ENCODE measurements around the gene COQ8A.

COQ8A gene

DNA sequence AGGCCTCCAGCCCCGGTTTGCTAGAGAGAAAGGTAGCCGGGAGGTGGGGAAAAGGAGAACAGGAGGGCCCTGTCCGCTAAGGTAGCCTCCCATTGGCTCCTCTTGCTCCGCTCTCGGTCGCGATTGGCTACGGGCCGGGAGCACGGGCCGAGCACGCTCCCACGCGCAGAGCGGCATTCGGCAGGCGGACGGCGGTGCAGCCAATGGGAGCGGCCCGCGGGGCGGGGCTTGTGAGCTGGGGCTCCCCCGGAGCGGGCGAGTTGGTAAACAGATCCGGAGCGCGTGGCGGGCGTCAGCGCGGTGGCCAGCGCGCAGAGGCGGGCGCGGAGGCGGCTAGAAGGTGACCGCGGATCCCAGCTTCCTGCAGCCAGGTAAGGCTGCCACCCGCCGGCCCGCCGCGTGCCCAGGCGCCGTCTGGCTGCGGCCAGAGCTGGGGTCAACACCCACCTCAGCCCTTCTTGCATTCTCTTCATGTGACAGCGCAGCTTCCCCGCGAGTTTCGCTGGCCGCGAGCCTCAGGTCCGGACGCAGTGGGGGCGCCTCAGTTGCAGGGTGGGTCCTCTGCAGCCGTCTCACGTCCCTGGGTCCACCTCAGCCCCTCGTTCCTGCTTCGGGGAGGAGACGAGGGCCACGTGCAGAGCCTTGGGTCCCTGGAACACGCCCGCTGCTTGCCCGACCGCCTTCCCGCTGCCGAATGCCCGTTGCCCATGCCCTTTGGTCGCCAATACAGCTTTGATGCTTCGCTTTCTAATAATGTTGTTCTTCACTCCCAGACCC, at the start of gene COQ8A:
COQ8A (plus strand) TSS at position 266 of the 777 bp plus-strand sequence. CDS start 21,092 bp downstream, outside the sequence.
- peak; percentile 99 for DNase-seq (ENCODE audit: low spot score)

DNA sequence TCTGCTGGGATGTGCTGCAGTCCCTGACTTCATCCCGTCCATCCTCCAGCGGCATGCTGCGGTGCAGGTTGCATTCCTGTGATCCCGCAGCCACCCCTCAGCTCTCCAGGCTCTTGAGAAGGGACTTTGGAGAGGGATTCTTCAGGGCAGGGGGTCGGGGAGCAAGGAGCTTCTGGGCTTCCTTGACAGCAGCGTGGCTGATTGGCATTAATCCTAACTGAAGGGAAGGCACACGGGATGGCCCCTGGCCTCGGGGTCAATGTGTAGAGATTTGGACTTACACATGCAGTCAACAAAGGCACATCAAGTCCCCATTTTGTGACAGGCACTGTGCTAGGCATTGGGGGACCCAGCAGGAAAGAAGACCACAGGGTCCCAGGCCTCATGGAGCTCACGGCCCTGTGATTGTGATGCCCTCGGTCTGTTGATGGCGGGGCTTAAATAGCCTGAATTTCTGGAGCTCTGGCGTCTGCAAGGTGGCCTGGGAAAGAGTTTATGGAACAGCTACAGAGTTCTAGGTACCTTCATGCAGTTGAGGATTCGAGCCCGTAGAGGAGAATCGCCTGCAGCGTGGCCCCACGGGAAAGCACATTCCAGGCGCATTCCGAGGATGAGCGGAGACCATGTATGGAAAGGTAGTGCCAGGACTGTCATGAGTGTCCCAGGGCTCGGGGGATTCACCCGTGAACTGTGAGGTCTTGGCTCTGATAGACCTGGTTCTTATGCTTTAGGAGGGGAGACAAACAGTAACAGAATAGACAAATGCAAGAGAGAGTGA, 49.6 kb upstream of the COQ8A start:
- no peak for DNase-seq (ENCODE audit: low spot score)

DNA sequence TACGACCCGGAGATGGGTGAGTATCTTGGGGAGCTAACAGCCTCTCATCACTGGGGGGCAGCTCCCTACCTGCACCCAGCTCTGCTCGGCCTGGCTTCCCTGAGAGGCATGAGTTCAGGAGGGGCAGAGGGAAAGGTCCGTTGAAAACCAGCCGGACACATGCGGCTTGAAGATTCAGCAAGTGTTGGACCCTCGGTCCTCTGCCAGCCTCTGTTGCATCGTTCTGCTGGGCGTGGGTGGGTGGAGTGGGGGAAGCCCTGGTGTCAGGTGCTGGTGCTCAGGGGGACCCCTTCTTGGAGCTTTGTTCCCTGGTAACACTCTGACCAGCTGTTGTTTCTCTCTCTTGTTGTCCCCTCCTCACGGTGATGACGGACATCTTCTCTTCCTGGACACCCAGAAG, 48.7 kb upstream of the COQ8A start:
- DNase-seq (ENCODE audit: low spot score) = no peak

DNA sequence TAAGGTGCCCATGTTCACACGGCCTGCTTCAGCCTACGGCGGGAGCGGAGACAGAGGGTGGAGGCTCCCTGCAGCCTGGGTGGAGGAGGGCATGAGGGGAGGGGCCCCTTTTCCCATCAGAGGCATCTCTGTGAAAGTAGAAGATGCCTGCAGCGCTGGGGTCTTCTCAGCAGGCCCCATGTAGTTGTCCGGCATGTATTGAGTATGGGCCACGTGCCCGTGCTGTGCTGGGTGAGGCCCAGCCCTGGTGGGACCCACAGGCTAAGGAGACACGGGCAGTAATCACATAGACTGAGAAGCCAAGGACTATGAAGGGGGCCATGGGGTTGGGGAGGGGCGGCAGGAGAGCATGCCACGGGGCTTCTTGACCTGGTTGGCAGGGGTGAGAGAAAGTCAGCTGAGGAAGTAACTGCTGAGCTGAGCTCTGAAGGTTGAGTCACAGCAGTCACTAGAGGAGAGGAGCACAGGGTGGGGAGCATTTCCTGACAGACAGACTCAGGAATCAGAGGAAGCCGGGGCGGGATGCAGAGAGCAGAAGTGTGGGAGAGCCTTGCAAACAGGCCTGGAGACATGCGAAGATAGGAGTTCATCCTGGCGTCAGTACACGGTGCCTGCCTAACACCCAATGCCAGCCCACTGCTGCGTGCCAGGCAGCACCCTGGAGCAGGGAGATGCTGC, 48.1 kb upstream of the COQ8A start:
- DNase-seq (ENCODE audit: low spot score) = no peak

DNA sequence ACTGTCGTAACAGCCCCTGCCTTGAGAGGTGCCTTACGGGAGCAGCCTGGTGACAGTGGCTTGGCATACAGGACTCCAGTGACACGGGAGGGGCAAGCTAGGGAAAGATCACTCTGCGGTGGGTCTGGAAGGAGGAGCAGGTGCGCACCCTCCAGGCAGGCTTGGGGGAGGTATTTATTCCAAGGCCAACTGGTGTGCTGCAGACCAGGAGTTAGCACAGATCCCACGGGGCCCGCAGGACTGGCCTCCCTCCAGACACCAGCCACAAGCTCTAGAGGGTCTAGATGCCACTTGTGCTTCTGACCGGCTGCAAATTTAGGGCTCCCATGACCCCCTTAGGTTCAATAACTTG, 47.6 kb upstream of the COQ8A start:
- DNase-seq (ENCODE audit: low spot score) = no peak

DNA sequence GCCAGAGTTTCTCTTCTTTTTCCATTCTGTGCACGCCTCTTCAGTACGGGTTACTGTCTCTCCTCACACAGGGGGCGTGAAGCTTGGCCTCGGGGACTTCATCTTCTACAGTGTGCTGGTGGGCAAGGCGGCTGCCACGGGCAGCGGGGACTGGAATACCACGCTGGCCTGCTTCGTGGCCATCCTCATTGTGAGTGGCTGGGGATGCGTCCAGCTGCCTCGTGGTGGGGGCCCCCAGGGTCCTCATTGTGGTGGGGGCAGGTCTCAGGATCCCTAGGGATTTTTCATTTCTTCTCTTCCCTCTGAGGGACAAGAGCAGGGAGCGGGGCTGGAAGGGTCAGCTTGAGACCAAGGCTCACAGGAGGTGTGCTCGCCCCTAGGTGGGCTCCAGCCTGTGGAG, 46.2 kb upstream of the COQ8A start:
- DNase-seq (ENCODE audit: low spot score) = no peak

DNA sequence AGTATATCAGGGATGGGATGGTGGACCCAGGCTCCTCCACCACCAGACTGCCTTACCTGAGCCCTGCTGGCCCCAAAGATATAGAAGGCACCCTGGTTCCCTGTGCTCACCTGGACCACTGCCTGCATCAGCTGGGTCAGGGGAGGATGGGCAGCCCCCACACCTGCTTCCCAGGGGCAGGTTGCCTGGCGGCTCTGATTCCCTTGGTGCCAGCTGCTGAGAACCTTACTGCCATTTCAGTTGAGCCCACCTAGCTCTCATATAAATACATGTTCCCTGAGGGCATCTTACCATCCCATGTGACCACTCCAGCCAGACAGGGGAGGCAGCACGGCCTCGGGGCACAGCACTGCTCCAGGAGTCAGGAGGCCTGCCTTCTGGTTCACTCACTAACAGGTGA, 45.3 kb upstream of the COQ8A start:
- DNase-seq (ENCODE audit: low spot score) = no peak

DNA sequence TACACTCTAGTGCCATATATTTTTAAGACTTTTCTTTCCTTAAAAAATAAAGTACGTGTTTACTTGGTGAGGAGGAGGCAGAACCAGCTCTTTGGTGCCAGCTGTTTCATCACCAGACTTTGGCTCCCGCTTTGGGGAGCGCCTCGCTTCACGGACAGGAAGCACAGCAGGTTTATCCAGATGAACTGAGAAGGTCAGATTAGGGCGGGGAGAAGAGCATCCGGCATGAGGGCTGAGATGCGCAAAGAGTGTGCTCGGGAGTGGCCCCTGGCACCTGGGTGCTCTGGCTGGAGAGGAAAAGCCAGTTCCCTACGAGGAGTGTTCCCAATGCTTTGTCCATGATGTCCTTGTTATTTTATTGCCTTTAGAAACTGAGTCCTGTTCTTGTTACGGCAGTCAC, 44.5 kb upstream of the COQ8A start:
- DNase-seq (ENCODE audit: low spot score) = no peak

DNA sequence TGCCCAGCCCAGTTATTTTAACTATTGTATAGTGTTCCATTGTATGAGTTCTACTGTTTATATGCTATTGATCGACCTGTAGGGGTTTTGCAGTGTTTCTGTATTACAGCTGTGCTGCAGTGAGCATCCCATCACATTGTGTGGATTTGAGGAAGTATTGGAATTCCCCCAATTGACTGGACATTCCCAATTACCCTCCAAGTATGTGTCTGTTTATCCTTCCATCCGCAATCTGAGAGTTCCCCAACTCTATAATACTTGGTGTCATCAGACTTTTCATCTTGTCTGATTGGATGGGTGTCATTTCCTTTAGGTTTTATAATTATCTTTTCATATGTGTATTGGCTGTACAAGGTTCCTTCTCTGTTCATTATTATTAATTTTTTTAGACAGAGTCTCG, 41.8 kb upstream of the COQ8A start:
- DNase-seq (ENCODE audit: low spot score) = no peak

DNA sequence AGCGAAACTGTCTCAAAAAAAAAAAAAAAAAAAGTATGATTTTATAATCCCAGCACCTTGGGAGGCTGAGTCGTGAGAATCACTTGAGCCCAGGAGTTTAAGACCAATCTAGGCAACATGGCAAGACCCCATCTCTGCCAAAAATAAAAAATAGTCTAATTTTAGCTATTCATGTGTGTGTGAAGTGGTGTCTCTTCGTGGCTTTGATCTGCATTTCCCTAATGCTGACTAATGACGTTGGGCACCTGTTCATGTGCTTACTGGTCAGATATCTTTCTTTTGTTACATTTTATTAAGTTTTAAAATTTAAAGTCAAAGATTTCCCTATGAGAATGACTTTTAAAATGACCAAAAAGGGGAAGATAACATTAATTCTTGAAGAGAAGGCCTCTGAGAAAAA, 38.7 kb upstream of the COQ8A start:
- DNase-seq (ENCODE audit: low spot score) = no peak

DNA sequence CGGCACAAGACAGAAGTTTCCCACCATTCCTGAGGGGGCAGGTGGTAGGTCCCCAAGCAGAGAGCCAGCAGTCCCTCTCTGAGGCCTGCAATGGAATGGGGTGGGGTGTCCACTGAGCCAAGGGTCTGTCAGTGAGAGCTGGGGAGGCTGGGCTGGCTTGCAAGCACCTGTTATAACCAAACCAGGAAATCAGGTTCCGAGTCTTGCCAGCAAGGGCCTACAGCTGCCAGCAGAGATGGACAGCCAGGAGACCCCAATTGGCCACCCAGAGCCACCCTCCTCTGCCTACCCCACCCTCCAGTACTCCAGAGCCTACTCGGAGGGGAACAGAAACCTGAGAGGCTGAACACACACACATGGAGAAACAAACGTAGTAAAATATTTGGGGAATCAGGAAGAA, 37.5 kb upstream of the COQ8A start:
- no peak for DNase-seq (ENCODE audit: low spot score)

DNA sequence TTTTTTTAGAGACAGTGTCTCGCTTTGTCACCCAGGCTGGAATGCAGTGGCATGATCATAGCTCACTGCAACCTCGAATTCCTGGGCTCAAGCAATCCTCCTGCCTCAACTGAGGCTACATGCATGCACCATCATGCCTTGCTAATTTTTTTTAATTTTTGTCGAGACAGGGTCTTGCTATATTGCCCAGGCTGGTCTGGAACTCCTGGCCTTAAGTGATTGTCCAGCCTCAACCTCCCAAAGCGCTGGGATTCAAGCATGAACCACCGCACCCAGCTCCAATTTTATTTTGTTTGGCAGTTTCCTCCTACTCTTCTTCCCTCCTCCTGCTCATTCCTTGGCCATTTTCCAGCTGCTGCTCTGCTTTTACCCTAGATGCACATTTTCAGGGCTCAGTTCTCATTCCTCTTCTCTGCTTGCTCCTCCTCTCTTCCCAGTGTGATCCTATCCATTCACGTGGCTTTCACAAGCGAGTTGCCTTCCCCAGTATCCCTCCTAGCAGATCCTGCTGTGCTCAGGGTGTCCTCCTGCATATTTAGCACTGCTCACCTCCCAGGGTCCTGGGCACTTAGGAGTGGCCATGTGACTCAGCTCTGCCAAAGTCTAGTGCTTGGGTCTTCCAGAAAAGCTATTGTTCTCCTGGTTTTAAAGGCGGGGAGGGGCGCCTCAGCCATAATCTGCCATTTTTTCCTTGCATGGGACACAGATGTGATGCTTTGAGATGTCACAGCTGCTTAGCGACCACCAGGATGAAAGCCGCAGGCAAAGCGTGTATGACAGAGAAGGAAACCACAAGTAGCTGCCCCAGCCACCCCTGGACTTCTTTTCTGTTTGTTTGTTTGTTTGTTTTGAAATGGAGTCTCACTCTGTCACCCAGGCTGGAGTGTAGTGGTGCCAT, 36.0 kb upstream of the COQ8A start:
- no peak for DNase-seq (ENCODE audit: low spot score)

DNA sequence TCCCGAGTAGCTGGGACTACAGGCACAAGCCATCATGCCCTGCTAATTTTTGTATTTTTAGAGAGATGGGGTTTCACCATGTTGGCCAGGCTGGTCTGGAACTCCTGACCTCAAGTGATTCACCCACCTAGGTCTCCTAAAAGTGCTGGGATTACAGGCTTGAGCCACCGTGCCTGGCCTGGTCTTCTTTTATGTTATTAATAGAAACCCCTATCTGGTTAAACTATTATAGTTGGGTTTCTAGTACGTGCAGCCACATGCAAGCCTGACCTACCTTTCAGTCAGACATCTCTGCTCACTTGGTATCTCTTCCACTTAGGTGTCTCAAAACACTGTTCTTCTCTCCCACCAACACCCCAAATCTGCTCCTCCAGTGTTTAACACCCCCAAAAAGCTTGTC, 35.3 kb upstream of the COQ8A start:
- no peak for DNase-seq (ENCODE audit: low spot score)

DNA sequence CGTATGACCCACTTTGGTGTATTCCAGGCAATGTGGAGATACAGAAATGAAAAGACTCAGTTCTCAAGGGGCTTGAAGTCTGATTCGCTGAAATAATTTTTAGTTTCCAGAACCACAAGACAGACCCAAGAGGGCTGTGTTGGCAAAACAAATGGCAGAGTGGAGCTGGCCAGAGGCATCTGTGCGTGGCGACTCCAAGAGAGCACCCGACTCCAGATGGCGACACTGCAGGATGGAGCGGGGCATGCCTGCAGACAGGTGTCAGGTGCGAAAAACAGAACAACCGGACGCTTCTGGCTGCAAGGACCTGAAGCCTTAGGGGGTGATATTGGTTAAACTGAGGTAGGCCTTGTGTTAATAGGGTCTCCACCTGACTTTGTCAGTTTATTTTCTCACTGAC, 31.7 kb upstream of the COQ8A start:
- no peak for DNase-seq (ENCODE audit: low spot score)

DNA sequence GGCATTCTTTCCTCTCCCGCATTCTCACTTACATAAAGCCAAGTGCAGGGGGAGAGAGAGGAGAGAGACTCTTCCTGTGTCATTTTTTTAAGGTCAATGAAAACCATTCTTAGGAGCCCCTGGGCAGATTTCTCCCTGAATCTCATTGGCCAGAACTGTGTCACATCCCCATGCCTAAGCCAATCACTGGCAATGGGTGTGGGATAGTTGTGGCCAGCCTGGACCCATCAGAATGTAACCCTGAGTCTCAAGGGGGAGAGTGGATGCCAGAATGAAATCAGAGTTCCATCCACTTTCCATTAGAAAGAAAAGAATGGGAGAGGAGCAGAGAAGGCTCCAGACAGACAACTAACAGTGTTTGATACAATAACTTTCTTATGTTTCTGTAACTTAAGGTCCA, 31.2 kb upstream of the COQ8A start:
- no peak for DNase-seq (ENCODE audit: low spot score)

DNA sequence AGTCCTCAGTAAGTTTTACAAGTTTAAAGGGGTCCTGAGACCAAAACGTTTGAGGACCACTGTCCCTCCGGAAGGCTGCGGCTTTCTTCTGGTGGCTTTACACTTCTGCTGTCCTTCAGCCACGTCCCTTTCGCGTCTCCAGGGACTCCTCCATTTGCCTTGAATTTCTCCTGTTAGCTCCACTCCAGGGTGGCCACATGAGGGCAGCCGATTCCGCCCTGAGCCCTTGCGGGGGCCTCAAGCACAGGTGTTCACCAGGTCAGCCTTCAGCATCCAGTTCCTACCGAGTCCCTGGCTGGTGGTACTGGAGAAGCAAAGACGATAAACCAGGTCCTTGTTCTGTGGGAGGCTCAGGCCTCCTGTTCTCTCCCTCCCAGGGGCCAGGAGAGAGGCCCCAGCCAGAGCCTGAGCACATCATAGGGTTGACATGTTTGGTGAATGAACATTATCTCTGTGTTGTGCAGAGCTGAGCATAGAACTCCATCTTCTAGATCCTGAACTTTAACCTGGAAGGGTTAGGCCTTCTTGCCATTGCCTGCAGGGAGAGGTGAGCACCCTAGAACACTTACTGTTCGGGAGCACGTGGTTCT, 27.4 kb upstream of the COQ8A start:
- peak; percentile 65 for DNase-seq (ENCODE audit: low spot score)

DNA sequence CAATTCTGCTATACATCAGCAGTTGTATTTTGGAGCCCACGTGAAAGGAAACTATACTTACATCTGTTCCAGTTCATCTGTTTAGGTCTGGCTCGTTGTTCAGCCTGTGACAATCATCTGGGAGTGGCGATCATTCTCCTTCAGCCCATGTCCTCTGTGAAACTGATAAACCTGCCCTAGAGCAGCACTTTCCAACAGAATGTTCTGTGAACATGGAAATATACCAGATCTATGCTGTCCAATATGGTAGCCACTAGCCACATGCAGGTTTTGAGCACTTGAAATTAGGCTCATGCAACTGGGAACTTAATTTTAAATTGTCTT, 24.5 kb upstream of the COQ8A start:
- DNase-seq (ENCODE audit: low spot score) = no peak

DNA sequence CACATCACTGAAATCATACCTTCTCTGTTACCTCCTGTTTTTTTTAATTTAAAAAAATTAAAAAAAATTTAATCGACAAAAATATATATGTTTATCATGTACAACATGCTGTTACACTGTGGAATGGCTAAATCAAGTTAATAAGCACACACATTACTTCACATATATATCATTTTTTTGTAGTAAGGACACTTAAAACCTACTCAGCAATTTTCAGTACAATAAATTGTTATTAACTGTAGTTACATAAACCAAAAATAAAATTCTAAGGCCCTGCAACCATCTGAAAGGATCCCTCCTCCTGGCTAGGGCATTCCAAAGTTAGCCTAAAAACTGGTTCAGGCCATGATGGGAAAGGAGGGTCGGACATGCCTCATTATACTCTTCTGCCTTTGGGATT, 23.6 kb upstream of the COQ8A start:
- DNase-seq (ENCODE audit: low spot score) = no peak

DNA sequence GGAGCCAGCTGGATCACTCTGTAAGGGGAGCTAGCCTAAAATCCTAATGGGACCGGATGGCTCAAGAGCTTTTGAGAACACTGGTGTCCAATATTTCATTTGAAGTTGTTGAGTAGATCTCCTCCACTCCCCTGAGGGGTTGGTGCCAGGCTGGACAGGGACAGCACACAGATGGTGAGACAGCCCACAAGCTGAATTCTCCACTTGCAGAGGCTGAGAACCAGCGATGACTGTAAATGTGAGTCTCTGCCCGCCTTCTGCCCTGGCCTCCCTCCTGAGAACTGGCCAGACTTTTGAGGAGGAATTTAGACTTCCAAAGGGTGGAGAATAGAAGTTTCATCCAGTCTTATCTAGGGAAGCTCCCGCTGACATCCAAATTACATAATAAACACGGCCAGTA, 20.5 kb upstream of the COQ8A start:
- no peak for DNase-seq (ENCODE audit: low spot score)

DNA sequence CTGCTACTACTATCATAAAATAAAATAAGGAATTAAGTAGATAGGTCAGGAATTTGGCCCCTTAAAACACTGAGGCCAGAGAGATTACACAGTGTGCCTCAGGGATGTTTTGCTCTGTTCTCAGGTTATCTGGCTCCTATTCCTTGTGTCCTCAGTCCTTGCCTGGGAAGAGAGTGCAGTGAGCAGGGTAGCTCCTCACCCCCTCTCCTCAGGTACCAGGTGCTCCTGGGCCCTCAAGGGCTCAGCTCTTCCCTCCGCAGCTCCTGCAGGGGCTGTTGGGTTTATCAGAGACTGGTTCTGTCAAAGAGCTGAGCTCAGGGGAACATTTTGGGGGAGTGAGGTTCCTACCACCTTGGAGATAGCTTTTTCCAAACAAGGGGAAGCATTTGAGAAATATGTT, 20.1 kb upstream of the COQ8A start:
- no peak for DNase-seq (ENCODE audit: low spot score)

DNA sequence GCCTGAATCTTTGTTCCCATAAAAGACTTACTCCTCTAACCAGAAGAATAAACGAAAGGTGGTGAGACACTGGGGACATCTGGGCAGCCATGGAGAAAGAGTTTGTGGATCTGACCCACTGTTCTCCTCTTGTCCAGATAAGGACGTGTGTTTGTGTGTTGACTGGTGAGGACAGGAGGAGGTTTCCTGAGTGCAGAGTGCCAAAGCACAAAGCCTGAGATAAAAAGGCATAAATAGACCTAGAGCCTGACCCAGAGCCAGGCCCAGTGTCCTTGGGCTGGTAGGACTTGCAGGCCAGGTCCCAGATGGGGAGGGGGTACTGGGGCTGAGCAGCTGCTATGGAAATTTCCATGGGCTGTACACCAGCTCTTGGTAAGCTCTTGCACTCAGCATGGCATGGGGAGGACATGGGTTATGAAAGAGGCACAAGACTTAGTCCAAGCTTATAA, 19.6 kb upstream of the COQ8A start:
- no peak for DNase-seq (ENCODE audit: low spot score)

DNA sequence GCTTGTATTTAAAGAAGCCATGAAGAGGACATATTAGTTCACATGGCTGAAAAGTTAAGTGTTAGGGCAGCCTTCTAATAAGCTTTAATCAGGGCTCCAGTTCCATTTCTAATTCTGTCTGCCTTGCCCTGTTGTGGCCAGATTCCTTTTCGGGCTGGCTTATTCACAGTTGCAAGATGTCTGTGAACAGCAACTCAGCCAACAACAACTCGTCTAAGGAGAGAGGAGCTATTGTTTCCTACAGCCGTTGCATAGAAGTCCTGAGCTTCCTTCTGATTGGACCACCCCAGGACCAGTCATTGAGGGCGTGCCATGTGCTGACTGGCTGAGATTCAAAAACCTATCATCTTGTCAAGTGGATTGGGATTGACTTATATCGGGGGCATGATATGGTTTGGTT, 18.6 kb upstream of the COQ8A start:
- DNase-seq (ENCODE audit: low spot score) = no peak

All from D341Med (cell line).